Measurements from ENCODE around the gene TEX9. TPM values are rescaled to one million over a fixed set of nuclear protein-coding genes. Genes with fewer than 3 reads are reported as not detected.
"Not testable (repeated sequence)": the region's sequence is repeated elsewhere in the genome, so short reads cannot be mapped to it uniquely, and the experiment has no call there.

Gene TEX9
- total RNA-seq, 1 donor from 2014 or later, result 2.0 TPM

GRCh38 chr15:56358604-56359003, 6.6 kb upstream of the TEX9 start:
- intact Hi-C loops (cut with DNase I), result no loop called here
- DNase-seq (ENCODE audit: low spot score), result no peak

GRCh38 chr15:56361987-56362386, 3.2 kb upstream of the TEX9 start:
- intact Hi-C loops (cut with DNase I), result no loop called here
- no peak for DNase-seq (ENCODE audit: low spot score)

GRCh38 chr15:56366211-56366610, 985 bp downstream of the TEX9 start:
- no peak for DNase-seq (ENCODE audit: low spot score)
- intact Hi-C loops (cut with DNase I), result loop anchor here (5.0 kb wide), 1 partner anchor 119 kb away; no protein-coding TSS in a partner anchor

GRCh38 chr15:56367156-56367555, 1.9 kb downstream of the TEX9 start:
- intact Hi-C loops (cut with DNase I), result loop anchor here (5.0 kb wide), 1 partner anchor 120 kb away; no protein-coding TSS in a partner anchor
- DNase-seq (ENCODE audit: low spot score), result no peak

GRCh38 chr15:56369234-56369633, 4.0 kb downstream of the TEX9 start:
- intact Hi-C loops (cut with DNase I), result loop anchor here (5.0 kb wide), 1 partner anchor 122 kb away; no protein-coding TSS in a partner anchor
- no peak for DNase-seq (ENCODE audit: low spot score)

- no peak for DNase-seq (ENCODE audit: low spot score)
- intact Hi-C loops (cut with DNase I), result no loop called here
Observed at GRCh38 chr15:56371495-56372147, 6.4 kb downstream of the TEX9 start.

GRCh38 chr15:56374693-56375092, 9.5 kb downstream of the TEX9 start:
- DNase-seq (ENCODE audit: low spot score); intact Hi-C loops (cut with DNase I): not testable (repeated sequence)

GRCh38 chr15:56377822-56378221, 12.6 kb downstream of the TEX9 start:
- intact Hi-C loops (cut with DNase I); DNase-seq (ENCODE audit: low spot score): not testable (repeated sequence)

- intact Hi-C loops (cut with DNase I), result no loop called here
- DNase-seq (ENCODE audit: low spot score), result no peak
Observed at GRCh38 chr15:56383010-56383409, 17.8 kb downstream of the TEX9 start.

- no peak for DNase-seq (ENCODE audit: low spot score)
- intact Hi-C loops (cut with DNase I), result no loop called here
Observed at GRCh38 chr15:56385908-56386307, 20.7 kb downstream of the TEX9 start.

GRCh38 chr15:56390739-56391267, 25.6 kb downstream of the TEX9 start:
- intact Hi-C loops (cut with DNase I), result no loop called here
- DNase-seq (ENCODE audit: low spot score), result no peak

GRCh38 chr15:56393277-56393676, 28.1 kb downstream of the TEX9 start:
- intact Hi-C loops (cut with DNase I), result no loop called here
- DNase-seq (ENCODE audit: low spot score), result no peak

GRCh38 chr15:56394909-56395308, 29.7 kb downstream of the TEX9 start:
- intact Hi-C loops (cut with DNase I), result no loop called here

GRCh38 chr15:56397325-56397724, 32.1 kb downstream of the TEX9 start:
- intact Hi-C loops (cut with DNase I); DNase-seq (ENCODE audit: low spot score): not testable (repeated sequence)

More at GRCh38 chr15:56394909-56395308, 29.7 kb downstream of the TEX9 start:
- DNase-seq (ENCODE audit: low spot score), result no peak

GRCh38 chr15:56399209-56399608, 34.0 kb downstream of the TEX9 start:
- DNase-seq (ENCODE audit: low spot score); intact Hi-C loops (cut with DNase I): not testable (repeated sequence)

GRCh38 chr15:56410721-56411120, 45.5 kb downstream of the TEX9 start:
- intact Hi-C loops (cut with DNase I), result no loop called here
- DNase-seq (ENCODE audit: low spot score), result no peak

GRCh38 chr15:56411122-56411749, 46.0 kb downstream of the TEX9 start:
- DNase-seq (ENCODE audit: low spot score), result no peak
- intact Hi-C loops (cut with DNase I), result no loop called here

GRCh38 chr15:56413114-56413733, 48.0 kb downstream of the TEX9 start:
- intact Hi-C loops (cut with DNase I); DNase-seq (ENCODE audit: low spot score): not testable (repeated sequence)

GRCh38 chr15:56425276-56425675, 60.0 kb downstream of the TEX9 start:
- intact Hi-C loops (cut with DNase I), result no loop called here
- no peak for DNase-seq (ENCODE audit: low spot score)

- intact Hi-C loops (cut with DNase I), result no loop called here
- DNase-seq (ENCODE audit: low spot score), result no peak
Observed at GRCh38 chr15:56425976-56426375, 60.8 kb downstream of the TEX9 start.

Measured in cardiac septum (tissue), 1 donor.